Spleen (tissue), 7 donors: Measurements from ENCODE around the gene CAMK1D.

Experiments
- CTCF ChIP-seq, 11 experiments: fragments of 200-600 bp in 7 of 11; fragments of 450-650 bp in 4 of 11; sonication (generic) in 4 of 11; IDR thresholded peaks in 8 of 11; conservative IDR thresholded peaks in 3 of 11; 1 replicate in 7 of 11; 2 replicates in 4 of 11; pipeline versions ENCODE4 v1.4.0 to v1.8.0; 2016 to 2021; ENCODE audit warnings: antibody characterized with exemption in 11 of 11, inconsistent platforms in 4 of 11, mild to moderate bottlenecking in 1 of 11
- POLR2A ChIP-seq, 3 donors: fragments of 450-650 bp; IDR thresholded peaks; one replicate each; pipeline ENCODE4 v1.5.1; 2017; ENCODE audit warnings: antibody characterized with exemption in 3 of 3, mild to moderate bottlenecking in 1 of 3
- donor health status: DM: no; HTN: no; CAD: no; lungs with moderate emphysema.
- donor health status: DM: no; HTN: no; CAD: no.
- donor health status: DM: no; HTN: no; CAD: no.

GRCh38 chr10:12661671-12662070 is 312.3 kb downstream of the CAMK1D start:
- TF ChIP-seq POLR2A (IDR thresholded peaks at IDR 0.05) (no peak), CTCF (IDR thresholded peaks at IDR 0.05 in 8 of 11, conservative IDR thresholded peaks at IDR 0.05 in 3 of 11) (no peak)
